Loucy (cell line): ENCODE measurements around the gene DPF1.

Experiments
- EZH2phosphoT487 ChIP-seq: fragments of 200-600 bp; IDR thresholded peaks from 2 replicates; pipeline ENCODE4 v1.6.1; 2018; ENCODE audit warnings: antibody characterized with exemption, mild to moderate bottlenecking, moderate library complexity, borderline replicate concordance
- TF ChIP-seq, protein P1 (sequence below): fragments of 200-600 bp; sonication (generic); conservative IDR thresholded peaks from 2 replicates; pipeline ENCODE4 v1.5.1; 2014; ENCODE audit warnings: mild to moderate bottlenecking, antibody characterized with exemption, low read length

DNA sequence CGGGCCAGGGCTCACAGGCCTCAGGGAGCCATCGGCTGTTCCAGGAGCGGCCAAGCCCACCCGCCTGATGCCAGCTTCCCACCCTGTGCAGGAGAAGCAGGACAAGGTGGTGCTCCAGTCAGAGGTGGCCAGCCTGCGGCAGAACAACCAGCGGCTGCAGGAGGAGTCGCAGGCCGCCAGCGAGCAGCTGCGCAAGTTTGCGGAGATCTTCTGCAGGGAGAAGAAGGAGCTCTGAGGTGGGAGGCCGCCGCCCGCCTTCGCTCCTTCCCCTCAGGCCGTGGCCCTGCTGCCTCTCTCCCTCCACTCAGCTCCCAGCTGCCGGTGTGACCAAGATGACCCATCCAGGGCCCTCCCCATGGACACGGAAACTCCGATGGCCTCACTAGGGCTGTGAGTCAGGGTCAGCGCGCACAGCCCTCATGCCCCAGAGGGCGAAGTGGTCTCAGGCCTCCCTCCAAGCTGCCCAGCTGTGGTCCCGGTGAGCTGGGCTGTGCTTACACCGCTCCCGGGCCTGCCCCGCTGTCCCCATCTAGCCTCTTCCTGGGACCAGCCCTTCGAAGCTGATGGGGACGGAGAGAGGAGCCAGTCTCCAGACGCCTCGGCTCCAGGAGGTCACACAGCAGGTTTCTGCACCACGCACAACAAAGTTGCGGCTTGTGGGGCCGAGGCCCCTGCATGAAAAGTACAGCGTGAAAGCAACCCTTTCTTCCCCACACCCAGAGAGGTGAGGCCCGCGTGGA lies 17.8 kb downstream of the DPF1 start:
- TF ChIP-seq, protein P1, sequence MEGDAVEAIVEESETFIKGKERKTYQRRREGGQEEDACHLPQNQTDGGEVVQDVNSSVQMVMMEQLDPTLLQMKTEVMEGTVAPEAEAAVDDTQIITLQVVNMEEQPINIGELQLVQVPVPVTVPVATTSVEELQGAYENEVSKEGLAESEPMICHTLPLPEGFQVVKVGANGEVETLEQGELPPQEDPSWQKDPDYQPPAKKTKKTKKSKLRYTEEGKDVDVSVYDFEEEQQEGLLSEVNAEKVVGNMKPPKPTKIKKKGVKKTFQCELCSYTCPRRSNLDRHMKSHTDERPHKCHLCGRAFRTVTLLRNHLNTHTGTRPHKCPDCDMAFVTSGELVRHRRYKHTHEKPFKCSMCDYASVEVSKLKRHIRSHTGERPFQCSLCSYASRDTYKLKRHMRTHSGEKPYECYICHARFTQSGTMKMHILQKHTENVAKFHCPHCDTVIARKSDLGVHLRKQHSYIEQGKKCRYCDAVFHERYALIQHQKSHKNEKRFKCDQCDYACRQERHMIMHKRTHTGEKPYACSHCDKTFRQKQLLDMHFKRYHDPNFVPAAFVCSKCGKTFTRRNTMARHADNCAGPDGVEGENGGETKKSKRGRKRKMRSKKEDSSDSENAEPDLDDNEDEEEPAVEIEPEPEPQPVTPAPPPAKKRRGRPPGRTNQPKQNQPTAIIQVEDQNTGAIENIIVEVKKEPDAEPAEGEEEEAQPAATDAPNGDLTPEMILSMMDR, result no peak
- no peak for TF ChIP-seq EZH2phosphoT487
